Peyer's patch (tissue), 4 donors: Measurements from ENCODE around the gene CARMIL1.

Source experiments
- CTCF ChIP-seq, 6 experiments: fragments of 450-650 bp in 4 of 6; fragments of 200-600 bp in 2 of 6; sonication (generic) in 1 of 6; IDR thresholded peaks; one replicate each; pipeline ENCODE4 v1.5.1; 2017 to 2019; ENCODE audit warnings: antibody characterized with exemption in 6 of 6, mild to moderate bottlenecking in 3 of 6, moderate library complexity in 1 of 6
- POLR2A ChIP-seq, 2 donors: fragments of 450-650 bp; IDR thresholded peaks; one replicate each; pipeline ENCODE4 v1.5.1; 2017; ENCODE audit warnings: antibody characterized with exemption in 2 of 2, mild to moderate bottlenecking in 2 of 2, moderate library complexity in 2 of 2

DNA sequence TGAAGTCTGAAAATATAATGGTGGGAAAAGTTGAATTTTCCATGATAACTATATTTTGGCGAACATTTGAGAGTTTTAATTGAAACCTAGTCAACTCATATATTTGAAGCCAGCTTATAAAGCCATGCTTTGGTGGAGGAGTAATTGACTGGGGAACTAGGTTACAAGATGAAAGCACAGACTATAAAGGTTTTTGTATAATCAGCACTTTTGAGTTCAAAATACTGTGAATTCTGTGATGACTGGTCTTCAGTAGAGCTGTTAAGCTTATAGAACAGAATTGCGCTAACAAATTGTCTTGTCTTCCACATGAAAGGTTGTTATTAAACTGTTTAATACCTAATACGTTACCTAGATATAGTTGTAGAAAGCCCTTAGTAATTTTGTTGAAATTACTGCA lies 213.8 kb downstream of the CARMIL1 start:
- no peak for TF ChIP-seq CTCF (IDR thresholded peaks at IDR 0.05)
- no peak for TF ChIP-seq POLR2A (IDR thresholded peaks at IDR 0.05)
